GM12873 (cell line): ENCODE measurements around the gene ADD1.

ENCODE experiments used
- CTCF ChIP-seq: IDR thresholded peaks from 2 replicates; pipeline ENCODE4 v1.5.1; 2012; ENCODE audit warnings: low read depth, mild to moderate bottlenecking, moderate library complexity, low read length, control low read depth; ENCODE audit not compliant: insufficient read depth; ENCODE audit errors: missing control alignments

ADD1 gene

GRCh38 chr4:2846172-2846571 lies 2.5 kb downstream of the ADD1 start:
- no peak for TF ChIP-seq CTCF

- TF ChIP-seq CTCF = no peak
Observed at GRCh38 chr4:2847302-2847871, 3.7 kb downstream of the ADD1 start.

DNA sequence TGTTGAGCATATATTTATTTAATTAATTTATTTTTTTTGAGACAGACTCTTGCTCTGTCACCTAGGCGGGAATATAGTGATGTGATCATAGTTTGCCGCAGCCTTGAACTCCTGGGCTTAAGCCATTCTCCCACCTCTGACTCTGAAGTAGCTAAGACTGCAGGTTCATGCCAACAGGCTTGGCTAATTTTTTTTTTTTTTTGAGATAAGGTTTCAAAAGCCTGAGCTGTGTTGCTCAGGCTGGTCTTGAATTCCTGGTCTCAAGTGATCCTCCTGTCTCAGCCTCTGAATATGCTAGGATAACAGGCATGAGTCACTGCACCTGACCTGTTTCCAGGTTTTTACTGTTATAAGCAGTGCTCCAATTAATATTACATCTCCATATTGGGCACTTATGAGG lies 4.8 kb downstream of the ADD1 start:
- TF ChIP-seq CTCF = no peak

DNA sequence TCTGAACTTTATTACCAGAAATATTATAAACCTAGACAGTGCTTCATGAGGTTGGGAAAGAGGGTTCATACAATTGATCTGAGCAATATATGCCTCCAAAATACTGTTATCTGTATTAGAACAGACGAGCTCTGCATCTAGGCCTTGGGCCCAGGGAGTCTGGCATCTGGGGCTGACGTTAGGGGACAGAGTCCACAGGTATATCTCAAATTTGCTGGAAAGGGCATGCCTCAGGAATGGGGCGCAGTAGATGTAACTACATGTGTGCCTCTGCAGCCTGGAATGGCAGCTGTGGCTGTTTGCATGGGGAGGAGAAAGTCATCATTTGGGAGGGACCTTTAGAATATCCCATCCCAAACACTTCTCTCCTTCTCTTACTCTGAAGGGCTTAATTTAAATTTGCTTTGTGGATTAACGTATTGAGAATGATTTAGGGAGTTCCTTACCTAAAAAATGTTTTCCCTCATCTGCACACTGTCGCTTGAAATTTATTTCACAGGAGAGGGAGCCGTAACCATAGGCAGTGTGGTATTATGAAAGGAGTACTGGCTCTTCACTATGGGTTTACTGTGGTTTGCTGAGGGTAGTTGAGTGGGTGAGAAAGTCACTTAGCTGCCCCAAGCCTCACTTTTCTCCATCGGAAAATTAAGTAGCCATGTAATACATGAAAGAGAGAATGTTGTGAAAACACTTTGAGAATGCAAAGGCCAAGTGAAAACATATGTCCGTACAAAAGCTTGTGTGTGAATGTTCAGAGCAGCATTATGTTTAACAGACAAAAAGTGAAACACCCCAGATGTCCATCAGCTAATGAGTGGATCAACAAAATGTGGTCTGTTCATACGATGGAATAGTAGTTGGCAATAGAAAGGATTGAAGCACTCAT lies 5.9 kb downstream of the ADD1 start:
- no peak for TF ChIP-seq CTCF

- no peak for TF ChIP-seq CTCF
Observed at GRCh38 chr4:2850966-2851798, 7.5 kb downstream of the ADD1 start.

DNA sequence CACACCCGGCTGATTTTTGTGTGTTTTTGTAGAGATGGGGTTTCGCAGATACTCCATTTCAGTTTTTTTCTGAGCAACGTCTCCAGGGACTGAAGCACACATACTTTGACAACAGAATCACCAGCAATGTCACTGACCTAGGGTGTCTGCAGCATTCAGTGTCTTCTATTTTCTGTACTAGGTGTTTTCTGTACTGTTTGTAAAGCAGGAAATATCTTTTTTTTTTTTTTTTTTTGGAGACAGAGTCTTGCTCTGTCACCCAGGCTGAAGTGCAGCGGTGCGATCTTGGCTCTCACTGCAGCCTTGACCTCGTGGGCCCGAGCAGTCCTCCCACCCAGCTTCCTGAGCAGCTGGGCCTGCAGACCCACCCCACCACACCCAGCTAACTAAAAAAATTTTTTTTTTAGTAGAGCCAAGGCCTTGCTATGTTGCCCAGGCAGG lies 8.9 kb downstream of the ADD1 start:
- no peak for TF ChIP-seq CTCF

DNA sequence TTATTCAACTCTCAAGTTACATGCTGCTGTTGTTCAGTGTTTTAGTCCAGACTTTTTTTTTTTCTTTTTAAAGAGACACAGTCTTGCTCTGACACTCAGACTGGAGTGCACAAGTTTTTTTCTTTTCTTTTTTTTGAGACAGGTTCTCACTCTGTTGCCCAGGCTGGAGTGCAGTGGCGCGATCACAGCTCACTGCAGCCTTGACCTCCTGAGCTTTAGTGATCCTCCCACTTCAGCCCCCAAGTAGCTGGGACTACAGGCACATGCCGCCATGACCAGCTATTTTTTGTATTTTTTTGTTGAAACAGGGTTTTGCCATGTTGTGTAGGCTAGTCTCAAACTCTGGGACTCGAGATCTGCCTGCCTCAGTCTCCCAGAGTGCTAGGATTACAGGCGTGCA lies 11.9 kb downstream of the ADD1 start:
- TF ChIP-seq CTCF = no peak
